PC-9 (cell line): ENCODE data around the gene PEMT. TPM values are rescaled to one million over a fixed set of nuclear protein-coding genes. Genes with fewer than 3 reads are reported as not detected.

Experiments used
- BruUV-seq: library from RNA; stranded (reverse); fragments of 400-500 nt; replicated peaks from 2 replicates; lab custom pipeline; 2021; lab: Mats Ljungman, UMichigan
- CTCF ChIA-PET: fragments of 300-600 bp; sonication (Branson Sonifier 250); formaldehyde crosslinking; loops from one replicate; lab custom pipeline; 2022; ENCODE audit warnings: antibody characterized with exemption; lab: Charles Lee
- POLR2A ChIA-PET: fragments of 300-600 bp; sonication (Branson Sonifier 250); formaldehyde crosslinking; loops from one replicate; lab custom pipeline; 2022; ENCODE audit warnings: antibody characterized with exemption; ENCODE audit not compliant: unreplicated experiment; lab: Charles Lee
- DNase-seq, 2 experiments: peaks; one replicate each; pipeline versions ENCODE4 v3.0.0 to v3.0.0-alpha.2; 2015 to 2022; ENCODE audit warnings: mixed read lengths in 1 of 2
- H2AFZ ChIP-seq: fragments of 200-600 bp; sonication (generic); 2 replicates; pipeline ENCODE4 v1.8.1; 2017; ENCODE audit warnings: antibody characterized with exemption
- H3F3A ChIP-seq: fragments of 200-600 bp; sonication (generic); 2 replicates; pipeline ENCODE4 v1.8.1; 2017; ENCODE audit warnings: antibody characterized with exemption, mild to moderate bottlenecking, low read depth; ENCODE audit not compliant: insufficient read depth
- H3K27ac ChIP-seq: fragments of 200-600 bp; sonication (generic); 2 replicates; pipeline ENCODE4 v1.6.1; 2016; ENCODE audit warnings: mixed run types
- H3K27me3 ChIP-seq: fragments of 200-600 bp; sonication (generic); 2 replicates; pipeline ENCODE4 v1.6.1; 2016; ENCODE audit warnings: low read depth, mixed run types; ENCODE audit not compliant: insufficient read depth
- H3K36me3 ChIP-seq: fragments of 200-600 bp; sonication (generic); 2 replicates; pipeline ENCODE4 v1.6.1; 2016; ENCODE audit warnings: low read depth, mixed run types
- H3K4me1 ChIP-seq: fragments of 200-600 bp; sonication (generic); replicated peaks from 2 replicates; pipeline ENCODE4 v1.6.1; 2016; ENCODE audit warnings: mixed run types; ENCODE audit not compliant: insufficient read depth
- H3K4me2 ChIP-seq: fragments of 200-600 bp; sonication (generic); 2 replicates; pipeline ENCODE4 v1.6.1; 2017; ENCODE audit warnings: mixed run types
- H3K4me3 ChIP-seq: fragments of 200-600 bp; sonication (generic); 2 replicates; pipeline ENCODE4 v1.6.1; 2016; ENCODE audit warnings: mixed run types
- H3K79me2 ChIP-seq: fragments of 200-600 bp; sonication (generic); 2 replicates; pipeline ENCODE4 v1.6.1; 2017; ENCODE audit warnings: low read depth, mixed run types
- H3K9me2 ChIP-seq: fragments of 200-600 bp; sonication (generic); 2 replicates; pipeline ENCODE4 v1.8.1; 2017; ENCODE audit warnings: mild to moderate bottlenecking; ENCODE audit not compliant: insufficient read depth
- H3K9me3 ChIP-seq: fragments of 200-600 bp; sonication (generic); 2 replicates; pipeline ENCODE4 v1.8.1; 2016; ENCODE audit warnings: low read depth; ENCODE audit not compliant: insufficient read depth
- H4K20me1 ChIP-seq: fragments of 200-600 bp; sonication (generic); 2 replicates; pipeline ENCODE4 v1.8.1; 2017; ENCODE audit not compliant: insufficient read depth
- CTCF ChIP-seq: fragments of 200-600 bp; sonication (generic); conservative IDR thresholded peaks from 2 replicates; pipeline ENCODE4 v1.6.1; 2017; ENCODE audit warnings: mixed run types, antibody characterized with exemption, mild to moderate bottlenecking, moderate library complexity
- EZH2 ChIP-seq: fragments of 200-600 bp; sonication (generic); IDR thresholded peaks from 2 replicates; pipeline ENCODE4 v1.8.0; 2017; ENCODE audit warnings: antibody characterized with exemption, low read depth
- intact Hi-C: fragments of 100-400 bp; cut with micrococcal nuclease; formaldehyde crosslinking; loops from one replicate; pipeline ENCODE4 v1.10.0; 2022; ENCODE audit not compliant: unreplicated experiment
- total RNA-seq: library from RNA; stranded (reverse); gene quantifications from 2 replicates; pipeline ENCODE4 v1.2.3, GENCODE V29; 2021

The PEMT gene
- total RNA-seq, 1 experiment from 2014 or later: 61.2 TPM

DNA sequence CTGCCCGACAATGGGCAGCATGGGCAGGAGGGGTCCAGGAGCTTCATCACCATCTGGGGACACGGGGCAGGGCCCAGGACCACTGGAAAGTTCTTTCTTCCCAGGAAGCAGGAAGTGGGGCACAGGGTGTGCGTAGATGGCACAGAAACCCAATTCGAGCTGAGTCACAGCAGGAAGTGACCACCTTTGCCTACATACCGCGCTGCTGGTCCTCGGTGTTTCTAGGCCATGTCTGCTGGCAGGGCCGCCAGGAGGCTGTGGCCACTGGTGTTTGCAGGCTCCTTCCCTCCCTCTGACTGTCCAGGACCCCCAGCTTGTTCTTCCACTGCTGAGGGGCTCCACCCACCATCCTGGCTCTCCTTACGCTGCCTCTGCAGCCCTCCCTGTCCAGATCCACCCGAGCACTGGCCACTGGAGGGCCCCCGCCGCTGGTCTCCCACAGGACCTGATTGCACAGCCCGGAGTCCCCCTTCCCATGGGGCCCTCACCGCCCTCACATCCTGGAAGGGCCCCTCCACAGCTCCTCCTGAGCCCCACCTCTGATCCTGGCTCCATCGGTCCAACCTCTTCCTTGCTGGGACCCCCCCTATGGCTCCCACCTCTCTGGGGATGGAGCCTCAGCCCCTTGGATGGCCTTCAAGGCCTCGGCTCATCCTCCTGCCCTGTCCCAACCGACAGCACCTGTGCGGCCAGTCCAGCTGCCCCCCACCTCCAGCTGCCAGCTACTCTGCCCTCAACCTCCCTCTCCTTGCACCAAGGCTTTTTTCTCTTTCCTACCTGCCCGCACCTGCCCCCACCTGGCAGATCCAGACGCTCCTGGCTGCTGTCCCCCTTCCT, 80.8 kb downstream of the PEMT start:
- Histone ChIP-seq H3F3A (no peaks in the 10 kb centered on the region; the same call in 1 of the 2 replicates), H2AFZ (no peak overlapping the region), H3K27me3 (no peaks in the 10 kb centered on the region), H3K4me3 (no peak overlapping the region), H3K4me1 (peaks cover 24% of the 10 kb centered on the region), H3K79me2 (no peaks in the 10 kb centered on the region), H3K27ac (no peak overlapping the region), H3K9me2 (no peaks in the 10 kb centered on the region), H3K4me2 (no peak overlapping the region), H3K36me3 (no peaks in the 10 kb centered on the region), H4K20me1 (peaks cover 79% of the 10 kb centered on the region), H3K9me3 (no peaks in the 10 kb centered on the region)
- peak in 1 of 2 experiments; percentile 45 for DNase-seq
- no TSS peak for BruUV-seq
- TF ChIP-seq CTCF (no peak), EZH2 (no peak)
- ChIA-PET POLR2A (interaction anchor here (0.6 kb wide), 1 partner anchor 1353 kb away, joined by 23 read pairs; no protein-coding TSS in a partner anchor), CTCF (interaction anchor here (0.7 to 3.1 kb wide), 3 partner anchors 14 to 169 kb away, joined by 3 to 13 read pairs (median 3); partner anchors contain the start of gene RASD1)
- intact Hi-C loops: no loop called here

GRCh38 chr17:17509601-17510425, 81.7 kb downstream of the PEMT start:
- no peak overlapping the region for H2AFZ ChIP-seq
- no peaks in the 10 kb centered on the region for H3K9me2 ChIP-seq
- TF ChIP-seq CTCF (no peak), EZH2 (no peak)
- POLR2A ChIA-PET: interaction anchor here (0.6 kb wide), 1 partner anchor 1354 kb away, joined by 23 read pairs; no protein-coding TSS in a partner anchor
- H3K4me1 ChIP-seq: peaks cover 24% of the 10 kb centered on the region
- no peak for DNase-seq
- H3K36me3 ChIP-seq: no peaks in the 10 kb centered on the region
- intact Hi-C loops: no loop called here
- no peaks in the 10 kb centered on the region for H3K79me2 ChIP-seq
- H4K20me1 ChIP-seq: peaks cover 70% of the 10 kb centered on the region
- H3K4me2 ChIP-seq: no peak overlapping the region
- no peaks in the 10 kb centered on the region for H3K9me3 ChIP-seq
- no peaks in the 10 kb centered on the region for H3K27me3 ChIP-seq
- no peak overlapping the region for H3K27ac ChIP-seq
- H3K4me3 ChIP-seq: no peak overlapping the region
- no TSS peak for BruUV-seq
- CTCF ChIA-PET: interaction anchor here (0.7 to 0.9 kb wide), 2 partner anchors 58 to 170 kb away, joined by 3 read pairs; no protein-coding TSS in a partner anchor
- H3F3A ChIP-seq: no peaks in the 10 kb centered on the region; the same call in 1 of the 2 replicates
